HT1080 (cell line): ENCODE data around the gene SERPINA10. TPM values are rescaled to one million over a fixed set of nuclear protein-coding genes. Genes with fewer than 3 reads are reported as not detected.
"Not testable (repeated sequence)": the region's sequence is repeated elsewhere in the genome, so short reads cannot be mapped to it uniquely, and the experiment has no call there.

Experiments used
- DNase-seq: peaks from one replicate; pipeline ENCODE4 v3.0.0-alpha.2; 2015; ENCODE audit warnings: low read depth
- total RNA-seq: library from RNA; depleted of rRNA; stranded (reverse); fragments of >200 nt; shearing (Covaris generic); gene quantifications from 2 replicates; pipeline ENCODE4 v1.2.3, GENCODE V29; 2014

SERPINA10 gene
- total RNA-seq, 1 experiment from 2014 or later, result not detected

GRCh38 chr14:94314890-94315289 is 21.8 kb upstream of the SERPINA10 start:
- no peak for DNase-seq

DNA sequence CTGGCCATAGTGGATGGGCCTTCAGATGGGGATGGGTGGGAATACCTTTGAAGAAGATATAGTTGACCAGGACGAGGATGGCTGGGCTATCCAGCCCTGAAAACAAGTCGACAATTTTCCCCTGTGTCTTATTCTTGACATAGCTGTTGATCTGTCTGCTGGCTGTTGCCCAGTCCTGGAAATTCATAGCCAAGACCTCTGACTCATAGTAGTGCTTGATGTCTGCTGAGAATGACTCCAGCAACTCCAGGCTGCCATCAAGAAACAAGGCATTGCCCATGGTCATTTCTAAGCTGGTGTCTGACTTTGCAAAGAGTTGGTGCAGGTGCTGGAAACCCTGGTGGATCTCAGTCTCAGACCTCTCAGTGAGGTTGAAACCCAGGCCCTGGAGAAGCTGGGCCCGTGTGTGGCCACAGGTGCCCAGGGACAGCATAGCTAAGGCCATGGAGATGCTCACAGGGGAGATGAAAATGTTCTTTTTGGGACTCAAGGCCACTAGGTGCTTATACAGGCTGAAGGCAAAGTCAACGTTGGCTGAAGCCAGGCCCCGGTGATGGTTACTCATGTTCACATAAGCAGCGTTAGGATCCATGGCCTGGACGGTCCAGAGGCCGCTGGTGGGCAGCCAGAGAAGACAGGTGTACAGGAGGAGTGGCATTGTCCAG is 21.1 kb upstream of the SERPINA10 start:
- DNase-seq, result peak; percentile 44

GRCh38 chr14:94312481-94313246 is 19.6 kb upstream of the SERPINA10 start:
- DNase-seq, result no peak

DNA sequence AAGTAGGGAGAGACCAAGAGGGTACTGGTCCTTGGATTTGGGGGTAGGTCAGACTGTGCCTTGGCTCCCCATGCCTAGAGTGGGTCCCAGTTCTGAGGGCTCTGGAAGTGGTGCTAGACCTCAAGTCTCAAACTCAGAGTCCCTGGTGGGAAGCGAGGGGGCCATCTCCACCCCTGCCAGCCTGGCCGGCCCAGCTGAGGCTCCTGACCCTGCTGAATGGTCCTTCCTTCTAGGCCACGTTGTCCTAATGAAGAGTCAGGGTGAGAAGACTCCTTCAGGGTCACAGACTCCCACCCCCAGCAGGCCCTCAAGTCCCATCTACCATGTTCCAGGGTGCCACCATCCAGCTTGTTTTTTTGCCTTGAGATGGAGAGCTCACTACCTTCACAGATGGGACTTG is 17.2 kb upstream of the SERPINA10 start:
- DNase-seq, result no peak

GRCh38 chr14:94309721-94310120 is 16.7 kb upstream of the SERPINA10 start:
- DNase-seq, result no peak

DNA sequence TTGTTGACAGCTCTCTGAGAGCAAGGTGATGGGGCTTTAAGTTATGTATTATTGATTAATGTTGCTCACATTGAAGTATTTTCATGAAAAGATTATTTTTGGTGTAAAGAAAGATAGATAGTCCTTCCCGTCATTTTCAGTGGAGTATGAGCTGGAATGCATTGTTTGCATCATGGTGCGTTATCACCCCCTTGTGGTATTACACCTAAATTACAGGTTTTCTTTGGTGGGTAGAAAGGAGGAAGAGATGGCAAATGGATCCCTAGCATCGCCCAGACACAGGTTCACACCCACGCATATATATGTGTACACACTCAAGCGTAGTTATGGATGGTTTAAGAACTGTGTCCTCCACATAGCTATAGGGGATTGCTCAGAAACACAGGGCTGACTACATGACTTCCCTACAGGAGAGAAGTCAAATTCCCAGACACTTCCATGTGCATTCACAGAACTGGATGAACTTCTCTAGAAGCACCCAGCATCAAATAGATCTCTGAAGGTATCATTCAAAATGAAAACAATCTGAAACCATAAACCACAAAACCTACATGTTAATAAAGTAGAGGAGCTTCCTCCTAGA is 14.4 kb upstream of the SERPINA10 start:
- peak; percentile 39 for DNase-seq

DNA sequence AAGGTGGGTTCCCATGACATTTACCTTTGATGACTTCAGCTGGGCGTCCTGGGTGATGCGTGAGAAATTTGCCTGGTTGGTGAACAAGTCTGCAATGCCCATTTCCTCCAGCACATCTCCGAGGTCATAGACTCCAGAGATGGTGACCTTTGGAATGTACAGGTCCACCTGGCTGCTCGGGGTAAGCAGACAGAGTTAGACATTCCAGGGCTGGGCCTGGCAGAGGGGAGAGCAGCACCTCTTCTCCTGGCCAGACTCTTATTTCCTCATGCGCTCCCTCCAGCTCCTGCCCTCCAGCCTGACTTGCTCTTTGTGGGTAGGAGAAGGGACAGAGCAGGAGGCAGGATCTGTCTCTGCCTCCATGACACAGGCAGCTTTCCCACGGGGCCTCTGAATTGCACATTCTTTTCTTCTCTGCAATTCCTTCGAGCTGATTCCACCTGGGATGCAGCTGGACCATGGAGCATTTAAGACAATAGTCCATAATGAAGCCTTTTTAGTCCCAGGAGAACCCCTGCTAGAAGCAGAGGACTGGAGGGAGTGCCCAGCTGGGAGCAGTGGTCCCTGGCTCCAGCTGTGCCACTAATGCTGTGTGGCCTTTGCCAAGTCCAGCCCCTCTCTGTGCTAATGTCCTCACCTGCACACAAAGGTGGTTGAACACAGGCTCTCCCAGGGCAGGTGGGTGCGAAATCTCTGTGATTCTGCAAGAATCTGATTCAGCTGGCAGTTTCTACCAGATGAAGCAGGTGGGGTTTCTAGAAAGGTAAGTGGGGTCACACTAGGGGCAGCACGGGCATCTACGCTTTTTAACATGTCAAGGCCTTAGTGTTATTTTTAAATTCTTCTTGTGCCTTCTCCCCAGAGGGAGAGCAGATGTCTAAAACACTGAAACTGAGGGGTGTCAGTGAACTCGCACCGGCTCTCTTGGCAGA is 13.2 kb upstream of the SERPINA10 start:
- DNase-seq, result no peak

DNA sequence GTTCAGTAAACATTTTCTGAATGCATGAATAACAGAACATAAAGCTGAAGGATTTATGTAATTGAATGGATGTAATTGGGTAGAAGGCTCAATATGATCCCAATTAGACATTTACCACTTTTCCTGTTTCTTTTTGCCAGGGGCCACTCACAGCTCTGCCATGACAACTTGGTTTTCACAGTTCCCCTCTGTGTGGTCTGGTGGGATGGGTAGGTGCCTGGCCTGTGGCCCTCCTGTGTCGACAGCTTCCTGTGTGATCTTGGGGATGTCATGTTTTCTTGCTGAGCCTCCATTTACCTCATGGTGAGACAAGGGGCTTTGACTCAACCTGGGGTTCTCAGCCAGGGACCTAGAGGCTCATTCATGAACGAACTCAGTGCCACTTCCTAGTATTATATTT is 12.6 kb upstream of the SERPINA10 start:
- DNase-seq, result no peak

- DNase-seq, result no peak
These were observed 11.2 kb upstream of the SERPINA10 start for GRCh38 chr14:94304243-94304642.

GRCh38 chr14:94303111-94303510 is 10.0 kb upstream of the SERPINA10 start:
- no peak for DNase-seq

DNA sequence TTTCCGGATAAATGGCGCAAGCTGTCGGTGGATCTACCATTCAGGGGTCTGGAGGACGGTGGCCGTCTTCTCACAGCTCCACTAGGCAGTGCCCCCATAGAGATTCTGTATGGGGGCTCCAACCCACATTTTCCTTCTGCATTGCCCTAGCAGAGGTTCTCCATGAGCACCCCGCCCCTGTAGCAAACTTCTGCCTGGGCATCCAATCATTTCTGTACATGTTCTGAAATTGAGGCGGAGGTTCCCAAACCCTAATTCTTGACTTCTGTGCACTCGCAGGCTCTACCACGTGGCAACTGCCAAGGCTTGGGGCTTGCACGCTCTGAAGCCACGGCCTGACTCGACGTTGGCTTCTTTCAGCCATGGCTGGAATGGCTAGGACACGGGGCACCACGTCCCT is 5.1 kb upstream of the SERPINA10 start:
- DNase-seq, result no peak

- not testable (repeated sequence) for DNase-seq
These were observed 3.1 kb upstream of the SERPINA10 start for GRCh38 chr14:94296181-94296545.

DNA sequence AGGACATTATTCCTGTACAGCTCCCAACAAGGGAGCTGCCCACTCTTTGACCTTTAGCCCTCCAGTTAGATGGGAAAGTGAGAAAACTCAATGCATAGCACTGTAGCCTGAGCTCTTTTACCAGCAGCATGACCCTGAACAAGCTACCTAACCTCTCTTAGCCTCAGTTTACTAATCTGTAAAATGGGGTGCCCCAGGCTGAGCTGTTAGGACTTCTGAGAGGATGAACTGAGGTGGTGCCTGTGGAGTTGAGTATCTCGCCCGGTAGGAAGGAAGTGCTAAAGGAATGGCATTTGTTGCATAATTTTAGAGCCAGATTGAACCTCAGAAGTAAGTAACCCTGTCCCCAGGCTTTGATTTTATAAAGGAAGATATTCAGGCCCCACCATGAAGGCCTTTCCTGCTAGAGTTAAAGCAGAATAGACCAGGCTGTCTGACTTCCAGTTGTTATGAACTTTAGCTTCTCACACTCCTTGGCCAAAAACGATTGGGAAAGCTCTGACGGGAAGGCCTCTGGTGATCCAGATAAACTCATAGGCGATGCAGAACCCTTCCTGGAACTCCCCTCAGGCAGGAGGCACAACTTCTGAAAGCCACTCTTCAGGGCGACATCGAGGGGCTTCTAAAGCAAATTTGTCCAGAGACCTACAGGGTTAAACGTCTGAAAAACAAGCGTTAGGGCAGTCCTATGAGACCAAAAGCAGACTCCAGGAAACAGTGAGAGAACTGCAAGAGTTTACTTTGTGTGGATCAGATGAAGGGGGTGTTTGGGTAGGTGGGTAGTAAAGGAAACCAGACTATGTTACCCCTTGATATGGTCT is 2.5 kb upstream of the SERPINA10 start:
- DNase-seq, result no peak

GRCh38 chr14:94293578-94293924 is 483 bp upstream of the SERPINA10 start:
- no peak for DNase-seq

GRCh38 chr14:94292526-94292871 is 569 bp downstream of the SERPINA10 start:
- DNase-seq, result no peak

GRCh38 chr14:94291906-94292525 is 1.1 kb downstream of the SERPINA10 start:
- DNase-seq, result no peak

- no peak for DNase-seq
These were observed 1.7 kb downstream of the SERPINA10 start for GRCh38 chr14:94291159-94291905.

- DNase-seq, result no peak
These were observed 2.9 kb downstream of the SERPINA10 start for GRCh38 chr14:94290197-94290596.

GRCh38 chr14:94288610-94289465 is 4.2 kb downstream of the SERPINA10 start:
- no peak for DNase-seq
